Epithelial cell of esophagus (primary cell): ENCODE data around the gene STYXL1.

Source experiments
- DNase-seq: peaks from one replicate; pipeline ENCODE4 v3.0.0; 2010; ENCODE audit warnings: low read depth
- H3K4me3 ChIP-seq: 2 replicates; pipeline ENCODE4 v1.5.1; 2011; ENCODE audit warnings: mild to moderate bottlenecking, low read length, control low read depth
- CTCF ChIP-seq: IDR thresholded peaks from 2 replicates; pipeline ENCODE4 v1.5.1; 2011; ENCODE audit warnings: low read depth, mild to moderate bottlenecking, low read length, control low read depth, inconsistent platforms; ENCODE audit not compliant: insufficient read depth; ENCODE audit errors: missing control alignments

STYXL1 gene

GRCh38 chr7:75992083-75992755, 55.6 kb downstream of the STYXL1 start:
- TF ChIP-seq CTCF = no peak
- no peak for DNase-seq
- H3K4me3 ChIP-seq = no peak overlapping the region

GRCh38 chr7:75991531-75992082, 56.2 kb downstream of the STYXL1 start:
- H3K4me3 ChIP-seq = no peak overlapping the region
- DNase-seq = no peak
- TF ChIP-seq CTCF = no peak

GRCh38 chr7:75989500-75990388, 58.1 kb downstream of the STYXL1 start:
- no peak for TF ChIP-seq CTCF
- no peak for DNase-seq
- no peak overlapping the region for H3K4me3 ChIP-seq

GRCh38 chr7:75988568-75989499, 59.0 kb downstream of the STYXL1 start:
- DNase-seq = no peak
- no peak overlapping the region for H3K4me3 ChIP-seq
- no peak for TF ChIP-seq CTCF

- TF ChIP-seq CTCF = no peak
- H3K4me3 ChIP-seq = no peak overlapping the region
- DNase-seq = no peak
These were observed 59.8 kb downstream of the STYXL1 start for GRCh38 chr7:75987805-75988567.

- DNase-seq = no peak
- no peak for TF ChIP-seq CTCF
- no peak overlapping the region for H3K4me3 ChIP-seq
These were observed 60.6 kb downstream of the STYXL1 start for GRCh38 chr7:75987026-75987804.
